Tibial artery (tissue), 4 donors: ENCODE measurements around the gene IL34.
"Not testable (repeated sequence)": the region's sequence is repeated elsewhere in the genome, so short reads cannot be mapped to it uniquely, and the experiment has no call there.

ENCODE experiments used
- DNase-seq, 2 donors: peaks; one replicate each; pipeline ENCODE4 v3.0.0-alpha.2; 2019
- H3K27ac ChIP-seq, 2 donors: fragments of 200-600 bp; sonication (generic) in 1 of 2; 1 replicate in 1 of 2; 2 replicates in 1 of 2; pipeline ENCODE4 v1.5.1; 2018 to 2019; ENCODE audit warnings: mild to moderate bottlenecking in 1 of 2
- H3K27me3 ChIP-seq, 2 donors: fragments of 200-600 bp; sonication (generic) in 1 of 2; one replicate each; pipeline versions ENCODE4 v1.5.1 to v1.6.0; 2016 to 2019
- H3K36me3 ChIP-seq, 3 donors: fragments of 200-600 bp; sonication (generic) in 2 of 3; one replicate each; pipeline ENCODE4 v1.5.1; 2016 to 2019; ENCODE audit warnings: mild to moderate bottlenecking in 2 of 3
- H3K4me1 ChIP-seq, 4 donors: fragments of 200-600 bp; sonication (generic) in 2 of 4; 1 replicate in 3 of 4; 2 replicates in 1 of 4; pipeline ENCODE4 v1.5.1; 2016 to 2019
- H3K4me3 ChIP-seq, 2 donors: fragments of 200-600 bp; sonication (generic) in 1 of 2; 1 replicate in 1 of 2; 2 replicates in 1 of 2; pipeline ENCODE4 v1.5.1; 2018 to 2019; ENCODE audit warnings: mild to moderate bottlenecking in 2 of 2
- H3K9me3 ChIP-seq, 3 donors: fragments of 200-600 bp; sonication (generic) in 1 of 3; one replicate each; pipeline ENCODE4 v1.5.1; 2016 to 2019
- intact Hi-C: fragments of 100-400 bp; cut with DNase I; formaldehyde crosslinking; loops from one replicate; pipeline ENCODE4 v1.15.0; 2023; ENCODE audit warnings: low total_unique reads
- TF ChIP-seq, protein P1 (sequence below), 2 experiments: fragments of 200-600 bp in 1 of 2; fragments of 450-650 bp in 1 of 2; IDR thresholded peaks; one replicate each; pipeline ENCODE4 v1.5.1; 2017 to 2019; ENCODE audit warnings: antibody characterized with exemption in 2 of 2, mild to moderate bottlenecking in 1 of 2, moderate library complexity in 1 of 2

Gene IL34

GRCh38 chr16:70664325-70665112, 18.2 kb downstream of the IL34 start:
- no peaks in the 10 kb centered on the region for H3K27me3 ChIP-seq
- intact Hi-C loops, result no loop called here
- peaks cover 52 to 81% (median 57%) of the 10 kb centered on the region in 3 donors for H3K36me3 ChIP-seq
- H3K27ac ChIP-seq, result no peak overlapping the region
- H3K9me3 ChIP-seq, result no peaks in the 10 kb centered on the region
- peaks cover 0 to 35% (median 13%) of the 10 kb centered on the region in 4 donors for H3K4me1 ChIP-seq
- H3K4me3 ChIP-seq, result no peak overlapping the region
- TF ChIP-seq, protein P1, sequence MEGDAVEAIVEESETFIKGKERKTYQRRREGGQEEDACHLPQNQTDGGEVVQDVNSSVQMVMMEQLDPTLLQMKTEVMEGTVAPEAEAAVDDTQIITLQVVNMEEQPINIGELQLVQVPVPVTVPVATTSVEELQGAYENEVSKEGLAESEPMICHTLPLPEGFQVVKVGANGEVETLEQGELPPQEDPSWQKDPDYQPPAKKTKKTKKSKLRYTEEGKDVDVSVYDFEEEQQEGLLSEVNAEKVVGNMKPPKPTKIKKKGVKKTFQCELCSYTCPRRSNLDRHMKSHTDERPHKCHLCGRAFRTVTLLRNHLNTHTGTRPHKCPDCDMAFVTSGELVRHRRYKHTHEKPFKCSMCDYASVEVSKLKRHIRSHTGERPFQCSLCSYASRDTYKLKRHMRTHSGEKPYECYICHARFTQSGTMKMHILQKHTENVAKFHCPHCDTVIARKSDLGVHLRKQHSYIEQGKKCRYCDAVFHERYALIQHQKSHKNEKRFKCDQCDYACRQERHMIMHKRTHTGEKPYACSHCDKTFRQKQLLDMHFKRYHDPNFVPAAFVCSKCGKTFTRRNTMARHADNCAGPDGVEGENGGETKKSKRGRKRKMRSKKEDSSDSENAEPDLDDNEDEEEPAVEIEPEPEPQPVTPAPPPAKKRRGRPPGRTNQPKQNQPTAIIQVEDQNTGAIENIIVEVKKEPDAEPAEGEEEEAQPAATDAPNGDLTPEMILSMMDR (IDR thresholded peaks at IDR 0.05), result no peak
- DNase-seq, result peak in 1 of 2 donors; percentile 65

DNA sequence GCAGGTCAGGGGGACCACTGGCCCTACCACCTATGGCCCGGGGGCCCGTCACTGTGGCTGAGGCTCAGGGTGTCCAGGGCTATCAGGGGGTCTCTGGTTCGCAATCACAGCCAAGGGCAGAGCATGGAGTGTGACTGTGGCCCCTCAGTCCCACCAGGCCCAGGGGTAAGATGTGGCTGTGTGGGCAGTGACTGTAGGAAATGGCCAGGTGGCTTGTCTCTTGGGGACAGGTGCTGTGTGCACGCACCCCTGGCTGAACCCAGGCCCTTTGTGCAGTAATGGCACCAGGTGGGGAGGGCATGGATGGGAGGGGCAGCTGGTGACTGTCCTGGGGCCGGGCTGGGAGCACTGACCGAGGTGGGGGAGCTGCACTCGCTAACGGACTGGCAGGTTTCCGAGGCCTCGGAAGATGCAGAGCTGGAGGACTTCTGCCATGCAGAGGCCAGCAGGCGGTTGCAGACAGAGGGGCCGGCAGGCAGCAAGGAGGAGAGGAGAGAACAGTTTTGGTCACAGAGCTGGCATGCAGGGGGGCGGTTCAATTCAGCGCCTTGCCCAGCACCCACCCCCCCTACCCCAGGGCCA, 18.8 kb downstream of the IL34 start:
- H3K4me1 ChIP-seq, result peaks cover 0 to 35% (median 13%) of the 10 kb centered on the region in 4 donors
- DNase-seq, result peak; percentile 15 to 61
- no peaks in the 10 kb centered on the region for H3K27me3 ChIP-seq
- TF ChIP-seq, protein P1 (IDR thresholded peaks at IDR 0.05), result no peak
- H3K27ac ChIP-seq, result no peak overlapping the region
- no peak overlapping the region for H3K4me3 ChIP-seq
- H3K36me3 ChIP-seq, result peaks cover 58 to 81% (median 64%) of the 10 kb centered on the region in 3 donors
- H3K9me3 ChIP-seq, result no peaks in the 10 kb centered on the region
- intact Hi-C loops, result no loop called here

- Histone ChIP-seq H3K4me3 (no peak overlapping the region), H3K27me3 (no peaks in the 10 kb centered on the region), H3K36me3 (peaks cover 66 to 89% (median 73%) of the 10 kb centered on the region in 3 donors), H3K9me3 (no peaks in the 10 kb centered on the region), H3K4me1 (peaks cover 0 to 29% (median 13%) of the 10 kb centered on the region in 4 donors), H3K27ac (no peak overlapping the region)
- intact Hi-C loops, result no loop called here
- TF ChIP-seq, protein P1 (IDR thresholded peaks at IDR 0.05), result no peak
- DNase-seq, result peak in 1 of 2 donors; percentile 59
These were observed 19.7 kb downstream of the IL34 start for GRCh38 chr16:70665806-70666735.

GRCh38 chr16:70670175-70670574, 23.8 kb downstream of the IL34 start:
- Histone ChIP-seq H3K4me1 (peaks cover 0 to 13% (median 4%) of the 10 kb centered on the region in 4 donors), H3K9me3 (no peaks in the 10 kb centered on the region), H3K27me3 (no peaks in the 10 kb centered on the region), H3K4me3 (no peak overlapping the region), H3K36me3 (peaks cover 65 to 95% (median 69%) of the 10 kb centered on the region in 3 donors), H3K27ac (no peak overlapping the region)
- intact Hi-C loops, result no loop called here
- no peak for DNase-seq
- TF ChIP-seq, protein P1 (IDR thresholded peaks at IDR 0.05), result no peak

DNA sequence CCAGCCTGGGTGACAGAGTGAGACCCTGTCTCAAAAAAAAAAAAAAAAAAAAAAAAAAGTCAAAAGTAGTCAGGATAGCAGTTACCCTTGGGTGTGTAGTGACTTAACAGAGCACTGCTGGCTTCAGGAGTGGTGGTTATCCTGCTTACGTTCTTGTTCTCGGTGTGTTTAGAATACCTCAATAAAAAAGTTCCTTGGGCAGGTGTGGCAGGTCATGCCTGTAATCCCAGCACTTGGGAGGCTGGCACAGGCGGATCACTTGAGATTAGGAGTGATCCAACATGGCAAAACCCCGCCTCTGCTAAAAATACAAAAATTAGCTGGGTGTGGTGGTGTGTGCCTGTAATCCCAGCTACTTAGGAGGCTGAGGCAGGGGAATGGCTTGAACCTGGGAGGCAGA, 24.6 kb downstream of the IL34 start:
- Histone ChIP-seq H3K4me1 (peaks cover 0 to 13% (median 4%) of the 10 kb centered on the region in 4 donors), H3K36me3 (peaks cover 65 to 95% (median 69%) of the 10 kb centered on the region in 3 donors)
- DNase-seq, result peak in 1 of 2 donors; percentile 9
- H3K9me3 ChIP-seq, H3K4me3 ChIP-seq, H3K27me3 ChIP-seq, H3K27ac ChIP-seq, intact Hi-C loops: not testable (repeated sequence)
